HS-5 (cell line): ENCODE data around the gene PORCN.
"Not testable (repeated sequence)": the region's sequence is repeated elsewhere in the genome, so short reads cannot be mapped to it uniquely, and the experiment has no call there.

ENCODE experiments used
- DNase-seq: peaks from one replicate; pipeline ENCODE4 v3.0.0-alpha.2; 2012; ENCODE audit warnings: low read depth

PORCN gene

GRCh38 chrX:48540480-48540879 is 31.7 kb downstream of the PORCN start:
- no peak for DNase-seq

GRCh38 chrX:48541140-48541814 is 32.5 kb downstream of the PORCN start:
- DNase-seq = no peak

GRCh38 chrX:48548871-48549270 is 40.1 kb downstream of the PORCN start:
- no peak for DNase-seq

GRCh38 chrX:48555731-48556325 is 47.0 kb downstream of the PORCN start:
- not testable (repeated sequence) for DNase-seq

GRCh38 chrX:48558271-48558670 is 49.5 kb downstream of the PORCN start:
- peak; percentile 56 for DNase-seq

- DNase-seq = no peak
Measured at GRCh38 chrX:48559636-48560035, 50.8 kb downstream of the PORCN start.

GRCh38 chrX:48560056-48560455 is 51.3 kb downstream of the PORCN start:
- no peak for DNase-seq

- DNase-seq = no peak
Measured at GRCh38 chrX:48560681-48561080, 51.9 kb downstream of the PORCN start.

GRCh38 chrX:48569958-48570357 is 61.2 kb downstream of the PORCN start:
- DNase-seq = no peak
